Endothelial cell of umbilical vein (primary cell): ENCODE measurements around the gene CFAP99. TPM values are rescaled to one million over a fixed set of nuclear protein-coding genes. Genes with fewer than 3 reads are reported as not detected.

Experiments used
- BruUV-seq: library from RNA; stranded (reverse); fragments of 400-500 nt; replicated peaks from 2 replicates; lab custom pipeline; 2021; lab: Mats Ljungman, UMichigan
- CTCF ChIA-PET: fragments of 300-600, 350-600 bp; sonication (Branson Sonifier 250); formaldehyde crosslinking; loops from one replicate; lab custom pipeline; 2021; ENCODE audit warnings: antibody characterized with exemption, inconsistent platforms; lab: Charles Lee
- POLR2A ChIA-PET: fragments of 300-600, 350-600 bp; sonication (Branson Sonifier 250); formaldehyde crosslinking; loops from one replicate; lab custom pipeline; 2021; ENCODE audit warnings: antibody characterized with exemption, inconsistent platforms; lab: Charles Lee
- DNase-seq: peaks from one replicate; pipeline ENCODE4 v3.0.0-alpha.2; 2011; ENCODE audit warnings: low read depth, low spot score
- FAIRE-seq: peaks from 2 replicates; lab custom pipeline; 2011; peaks lifted over from hg19 to GRCh38; lab: Jason Lieb, UNC
- H2AFZ ChIP-seq: 2 replicates; pipeline ENCODE4 v1.6.0; 2012; ENCODE audit warnings: low read depth, low read length, control low read depth, inconsistent platforms
- H3K27ac ChIP-seq: 2 replicates; pipeline ENCODE4 v1.5.1; 2011; ENCODE audit warnings: low read depth, mild to moderate bottlenecking, control low read depth, low read length, moderate library complexity; ENCODE audit not compliant: insufficient read depth
- H3K27me3 ChIP-seq, 2 experiments: 2 replicates each; pipeline versions ENCODE4 v1.6.0 to v1.6.1; 2011; ENCODE audit warnings: low read length in 2 of 2, mixed read lengths in 1 of 2; ENCODE audit not compliant: control insufficient read depth in 2 of 2, insufficient read depth in 2 of 2
- H3K36me3 ChIP-seq, 2 experiments: 2 replicates in 1 of 2; 3 replicates in 1 of 2; pipeline ENCODE4 v1.5.1; 2011; ENCODE audit warnings: low read length in 2 of 2, mild to moderate bottlenecking in 1 of 2, moderate library complexity in 1 of 2; ENCODE audit not compliant: control insufficient read depth in 2 of 2, insufficient read depth in 2 of 2; ENCODE audit errors: extremely low read depth in 1 of 2
- H3K4me1 ChIP-seq: 3 replicates; pipeline ENCODE4 v1.5.1; 2011; ENCODE audit warnings: mild to moderate bottlenecking, low read length; ENCODE audit not compliant: control insufficient read depth, insufficient read depth; ENCODE audit errors: extremely low read depth
- H3K4me2 ChIP-seq: 2 replicates; pipeline ENCODE4 v1.6.1; 2011; ENCODE audit warnings: low read length, control low read depth, mixed read lengths; ENCODE audit not compliant: insufficient read depth
- H3K4me3 ChIP-seq, 3 experiments: fragments of 200-600 bp in 1 of 3; sonication (generic), shearing (Covaris generic) in 1 of 3; replicated peaks in 1 of 3; 2 replicates each; pipeline ENCODE4 v1.5.1; 2011 to 2016; ENCODE audit warnings: control low read depth in 3 of 3, low read length in 3 of 3, mild to moderate bottlenecking in 2 of 3, inconsistent platforms in 1 of 3, low read depth in 1 of 3, moderate library complexity in 1 of 3; ENCODE audit not compliant: insufficient read depth in 1 of 3
- H3K79me2 ChIP-seq: 2 replicates; pipeline ENCODE4 v1.6.0; 2012; ENCODE audit warnings: low read length, inconsistent platforms; ENCODE audit not compliant: control insufficient read depth, insufficient read depth
- H3K9ac ChIP-seq: replicated peaks from 2 replicates; pipeline ENCODE3; 2011; ENCODE audit warnings: low read length, control low read depth; ENCODE audit not compliant: insufficient read depth; ENCODE audit errors: extremely low read depth
- H3K9me1 ChIP-seq: replicated peaks from 3 replicates; pipeline ENCODE4 v1.6.0; 2011; ENCODE audit warnings: mild to moderate bottlenecking, low read length; ENCODE audit not compliant: control insufficient read depth, insufficient read depth; ENCODE audit errors: extremely low read depth
- H3K9me3 ChIP-seq: replicated peaks from 2 replicates; pipeline ENCODE4 v1.5.1; 2012; ENCODE audit warnings: low read length, inconsistent platforms; ENCODE audit not compliant: control insufficient read depth, insufficient read depth
- H4K20me1 ChIP-seq: replicated peaks from 2 replicates; pipeline ENCODE3; 2011; ENCODE audit warnings: mild to moderate bottlenecking, low read length; ENCODE audit not compliant: control insufficient read depth, insufficient read depth; ENCODE audit errors: extremely low read depth
- EZH2 ChIP-seq: IDR thresholded peaks from 2 replicates; pipeline ENCODE4 v1.6.1; 2012; ENCODE audit warnings: borderline replicate concordance, low read depth, mild to moderate bottlenecking, moderate library complexity, low read length, inconsistent platforms; ENCODE audit not compliant: severe bottlenecking
- FOS ChIP-seq: IDR thresholded peaks from 2 replicates; pipeline ENCODE4 v1.6.1; 2011; ENCODE audit warnings: mild to moderate bottlenecking, low read length, moderate library complexity, borderline replicate concordance; ENCODE audit not compliant: insufficient read depth
- GATA2 ChIP-seq: IDR thresholded peaks from 2 replicates; pipeline ENCODE4 v1.7.0; 2011; ENCODE audit warnings: low read depth, mild to moderate bottlenecking, moderate library complexity, mixed read lengths, low read length; ENCODE audit not compliant: insufficient read length, insufficient read depth
- JUN ChIP-seq: IDR thresholded peaks from 2 replicates; pipeline ENCODE4 v1.6.1; 2011; ENCODE audit warnings: borderline replicate concordance, low read depth; ENCODE audit not compliant: insufficient read length, insufficient read depth
- MYC ChIP-seq: IDR thresholded peaks from one replicate; pipeline ENCODE4 v1.6.1; 2011; ENCODE audit warnings: mild to moderate bottlenecking, low read depth, low read length
- POLR2A ChIP-seq: IDR thresholded peaks from 2 replicates; pipeline ENCODE4 v1.6.1; 2012; ENCODE audit warnings: low read depth, mild to moderate bottlenecking, control low read depth, low read length
- POLR2AphosphoS5 ChIP-seq: IDR thresholded peaks from 2 replicates; pipeline ENCODE4 v1.6.1; 2012; ENCODE audit warnings: low read depth, mild to moderate bottlenecking, control low read depth, low read length, moderate library complexity; ENCODE audit not compliant: insufficient read depth
- dilution Hi-C: fragments of 300-500 bp; cut with MboI; formaldehyde crosslinking; loops from one replicate; pipeline ENCODE4 v1.15.0; 2019; ENCODE audit warnings: low sequenced_read_pairs; ENCODE audit not compliant: extremely low pct_ligation_motif_present
- intact Hi-C: fragments of 100-400 bp; cut with micrococcal nuclease; formaldehyde crosslinking; loops from one replicate; pipeline ENCODE4 v1.10.0; 2022
- polyA plus RNA-seq, 4 experiments: library from polyadenylated mRNA; depleted of rRNA in 3 of 4; stranded (reverse) in 3 of 4; unstranded in 1 of 4; fragments of >200 nt; gene quantifications; 2 replicates each; pipeline versions ENCODE4 v1.2.1 to v1.2.3, GENCODE V29; 2011 to 2012; ENCODE audit warnings: missing spikeins in 1 of 4
- total RNA-seq: library from RNA; stranded (reverse); gene quantifications from 2 replicates; pipeline ENCODE4 v1.2.3, GENCODE V29; 2021
- TF ChIP-seq, protein P1 (sequence below), 2 donors: IDR thresholded peaks; 1 replicate in 1 of 2; 2 replicates in 1 of 2; pipeline ENCODE4 v1.5.1; 2011; ENCODE audit warnings: low read length in 2 of 2, mild to moderate bottlenecking in 2 of 2, moderate library complexity in 2 of 2, control low read depth in 1 of 2, inconsistent platforms in 1 of 2, low read depth in 1 of 2; ENCODE audit not compliant: insufficient read depth in 1 of 2; ENCODE audit errors: extremely low read depth in 1 of 2
- TF ChIP-seq, protein P2 (sequence below): IDR thresholded peaks from 2 replicates; pipeline ENCODE4 v1.6.1; 2011; ENCODE audit not compliant: insufficient read depth, insufficient read length

Gene CFAP99
- total and polyA plus RNA-seq, 2 donors (not counting 3 experiments of a cell fraction or from before 2014, with no cell fraction given) = 0.03 TPM; not detected in 1

DNA sequence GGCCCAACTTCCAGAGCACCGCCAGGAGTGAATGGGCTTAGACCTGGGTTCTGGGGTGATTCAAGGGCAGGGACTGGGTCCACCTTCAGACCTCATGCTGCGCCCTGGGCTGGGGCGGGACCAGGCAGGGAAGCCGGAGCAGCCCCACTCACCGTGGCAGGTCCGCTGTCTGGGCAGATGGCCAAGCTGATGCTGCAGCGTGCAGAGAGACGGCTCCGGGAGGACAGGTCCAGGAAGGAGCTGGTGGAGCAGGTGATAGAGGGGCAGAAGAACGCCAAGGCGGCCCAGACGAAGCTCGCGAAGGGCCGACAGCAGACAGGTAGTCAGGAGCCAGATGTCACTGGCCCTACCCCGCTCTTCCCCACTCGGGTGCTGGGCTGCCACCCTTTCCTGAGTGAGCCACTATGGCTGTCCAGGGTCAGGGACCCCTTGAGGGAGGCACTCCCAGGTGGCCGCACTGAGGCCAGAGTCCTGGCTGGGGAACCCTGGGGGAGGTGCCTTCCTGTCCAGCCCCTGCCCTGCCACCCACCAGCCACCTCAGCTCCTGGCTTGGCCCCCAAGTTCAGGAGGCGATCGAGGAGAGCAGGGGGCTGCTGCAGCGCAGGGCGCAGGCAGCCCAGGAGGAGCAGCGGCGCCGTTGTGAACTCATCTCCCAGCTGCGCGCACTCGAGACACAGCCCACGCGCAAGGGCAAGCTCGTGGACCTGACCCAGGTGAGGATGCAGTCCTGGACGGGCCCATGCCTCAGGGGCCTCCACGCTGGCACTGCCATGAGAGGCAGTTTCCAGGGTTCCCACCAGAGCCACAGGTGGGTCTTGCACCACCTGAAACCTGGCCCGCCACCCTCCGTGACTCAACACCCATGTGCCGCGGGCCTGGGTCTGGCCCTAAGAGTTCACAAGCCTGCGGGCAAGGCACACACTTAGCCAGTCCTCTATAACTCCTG is 40.1 kb downstream of the CFAP99 start:
- Histone ChIP-seq H3K4me3 (no peak overlapping the region), H3K9me1 (no peaks in the 10 kb centered on the region), H2AFZ (no peak overlapping the region), H3K9ac (no peak overlapping the region), H3K4me2 (no peak overlapping the region), H4K20me1 (no peaks in the 10 kb centered on the region), H3K4me1 (peaks cover 7% of the 10 kb centered on the region), H3K27me3 (no peaks in the 10 kb centered on the region), H3K27ac (no peak overlapping the region), H3K36me3 (no peaks in the 10 kb centered on the region), H3K79me2 (no peaks in the 10 kb centered on the region), H3K9me3 (no peaks in the 10 kb centered on the region)
- dilution Hi-C loops (no loop called here), intact Hi-C loops (no loop called here)
- CTCF ChIA-PET = interaction anchor here (2.5 kb wide), 1 partner anchor 239 kb away, joined by 11 read pairs; no protein-coding TSS in a partner anchor
- DNase-seq = no peak
- no TSS peak for BruUV-seq
- no peak for FAIRE-seq
- POLR2A ChIA-PET = no interaction called here
- TF ChIP-seq JUN (no peak), MYC (no peak), GATA2 (no peak), POLR2AphosphoS5 (no peak), POLR2A (no peak), FOS (no peak), EZH2 (no peak)
- TF ChIP-seq, protein P1, sequence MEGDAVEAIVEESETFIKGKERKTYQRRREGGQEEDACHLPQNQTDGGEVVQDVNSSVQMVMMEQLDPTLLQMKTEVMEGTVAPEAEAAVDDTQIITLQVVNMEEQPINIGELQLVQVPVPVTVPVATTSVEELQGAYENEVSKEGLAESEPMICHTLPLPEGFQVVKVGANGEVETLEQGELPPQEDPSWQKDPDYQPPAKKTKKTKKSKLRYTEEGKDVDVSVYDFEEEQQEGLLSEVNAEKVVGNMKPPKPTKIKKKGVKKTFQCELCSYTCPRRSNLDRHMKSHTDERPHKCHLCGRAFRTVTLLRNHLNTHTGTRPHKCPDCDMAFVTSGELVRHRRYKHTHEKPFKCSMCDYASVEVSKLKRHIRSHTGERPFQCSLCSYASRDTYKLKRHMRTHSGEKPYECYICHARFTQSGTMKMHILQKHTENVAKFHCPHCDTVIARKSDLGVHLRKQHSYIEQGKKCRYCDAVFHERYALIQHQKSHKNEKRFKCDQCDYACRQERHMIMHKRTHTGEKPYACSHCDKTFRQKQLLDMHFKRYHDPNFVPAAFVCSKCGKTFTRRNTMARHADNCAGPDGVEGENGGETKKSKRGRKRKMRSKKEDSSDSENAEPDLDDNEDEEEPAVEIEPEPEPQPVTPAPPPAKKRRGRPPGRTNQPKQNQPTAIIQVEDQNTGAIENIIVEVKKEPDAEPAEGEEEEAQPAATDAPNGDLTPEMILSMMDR (IDR thresholded peaks at IDR 0.05; ENCODE audit: extremely low read depth in 1 of 2, insufficient read depth in 1 of 2, low read depth in 1 of 2, low read length in 2 of 2) = no peak
- TF ChIP-seq, protein P2, sequence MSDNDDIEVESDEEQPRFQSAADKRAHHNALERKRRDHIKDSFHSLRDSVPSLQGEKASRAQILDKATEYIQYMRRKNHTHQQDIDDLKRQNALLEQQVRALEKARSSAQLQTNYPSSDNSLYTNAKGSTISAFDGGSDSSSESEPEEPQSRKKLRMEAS = no peak
